HG03135 (cell line): Measurements from ENCODE around the gene NEK2.
"Not testable (repeated sequence)": the region's sequence is repeated elsewhere in the genome, so short reads cannot be mapped to it uniquely, and the experiment has no call there.

ENCODE experiments used
- ATAC-seq: cut with Tn5 transposase; IDR thresholded peaks from one replicate; pipeline ENCODE4 v1.9.1; 2021; ENCODE audit warnings: mild to moderate bottlenecking, moderate library complexity; ENCODE audit not compliant: unreplicated experiment

The NEK2 gene

DNA sequence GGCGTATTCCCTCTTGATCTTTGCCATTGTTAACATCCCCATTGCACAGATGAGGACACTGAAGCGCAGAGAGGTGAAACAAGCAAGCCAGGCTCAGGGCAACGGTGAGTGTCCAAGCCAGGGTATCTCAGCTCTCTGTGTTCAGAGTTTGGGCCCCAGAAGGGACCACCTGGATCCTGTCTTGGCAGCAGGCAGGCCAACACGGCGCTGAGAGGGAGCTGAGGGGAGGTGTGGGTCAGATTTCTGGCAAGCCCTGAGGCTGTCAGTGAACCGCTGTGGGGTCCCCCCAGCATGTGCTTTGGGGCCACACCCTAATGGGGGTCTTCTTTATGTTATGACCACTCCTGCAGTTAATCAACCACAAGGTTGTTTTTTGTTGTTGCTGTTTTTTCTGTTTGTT is 23.1 kb downstream of the NEK2 start:
- ATAC-seq: no peak

GRCh38 chr1:211650904-211651303 is 24.5 kb downstream of the NEK2 start:
- no peak for ATAC-seq

GRCh38 chr1:211648980-211649934 is 26.2 kb downstream of the NEK2 start:
- no peak for ATAC-seq

DNA sequence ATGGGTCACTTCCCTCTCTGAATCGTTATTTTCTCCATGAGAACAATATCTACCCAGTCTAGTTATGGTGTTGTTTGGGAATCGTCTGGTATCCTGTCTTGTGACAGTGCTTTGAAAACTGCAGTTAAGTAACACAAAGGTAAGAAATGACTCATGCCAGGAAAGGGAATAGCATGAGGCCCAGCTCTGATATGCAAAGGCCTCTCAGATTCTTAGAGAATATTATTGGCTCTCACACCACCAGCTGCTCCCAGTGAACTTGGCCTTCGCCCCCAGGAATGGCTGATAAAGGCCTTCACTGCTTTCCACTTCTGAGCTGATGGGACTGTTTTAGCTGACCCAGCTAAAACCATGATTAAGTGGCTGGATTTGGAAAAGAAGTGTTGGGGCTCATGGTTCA is 27.1 kb downstream of the NEK2 start:
- ATAC-seq: no peak

GRCh38 chr1:211647711-211648121 is 27.7 kb downstream of the NEK2 start:
- ATAC-seq: no peak

DNA sequence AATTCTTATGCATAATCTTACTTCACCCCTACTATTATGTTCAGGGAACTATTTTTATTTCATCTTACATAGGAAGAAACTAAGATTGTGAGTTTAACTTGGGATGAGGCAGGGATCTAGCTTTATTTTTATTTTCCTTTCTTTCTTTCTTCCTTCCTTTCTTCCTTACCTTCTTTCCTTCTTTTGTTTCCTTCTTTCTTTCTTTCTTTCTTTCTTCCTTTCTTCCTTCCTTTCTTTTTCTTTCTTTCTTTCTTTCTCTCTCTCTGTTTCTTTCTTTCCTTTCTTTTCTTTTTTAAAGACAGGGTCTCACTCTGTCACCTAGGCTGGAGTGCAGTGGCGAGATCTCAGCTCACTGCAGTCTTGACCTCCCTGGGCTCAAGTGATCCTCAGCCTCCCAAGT is 28.9 kb downstream of the NEK2 start:
- no peak for ATAC-seq

DNA sequence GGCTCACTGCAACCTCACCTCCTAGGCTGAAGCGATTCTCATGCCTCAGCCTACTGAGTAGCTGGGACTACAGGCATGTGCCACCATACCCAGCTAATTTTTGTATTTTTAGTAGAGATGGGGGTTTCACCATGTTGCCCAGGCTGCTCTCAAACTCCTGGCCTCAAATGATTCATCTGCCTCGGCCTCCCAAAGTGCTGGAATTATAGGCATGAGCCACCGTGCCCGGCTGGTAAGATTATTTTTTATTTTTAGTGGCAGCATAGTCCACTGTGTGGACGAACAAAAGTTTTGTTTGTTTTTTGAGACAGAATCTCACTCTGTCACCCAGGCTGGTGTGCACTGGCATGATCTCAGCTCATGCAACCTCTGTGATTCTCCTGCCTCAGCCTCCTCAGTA is 29.8 kb downstream of the NEK2 start:
- not testable (repeated sequence) for ATAC-seq

- no peak for ATAC-seq
Observed at GRCh38 chr1:211644653-211645052, 30.8 kb downstream of the NEK2 start.

DNA sequence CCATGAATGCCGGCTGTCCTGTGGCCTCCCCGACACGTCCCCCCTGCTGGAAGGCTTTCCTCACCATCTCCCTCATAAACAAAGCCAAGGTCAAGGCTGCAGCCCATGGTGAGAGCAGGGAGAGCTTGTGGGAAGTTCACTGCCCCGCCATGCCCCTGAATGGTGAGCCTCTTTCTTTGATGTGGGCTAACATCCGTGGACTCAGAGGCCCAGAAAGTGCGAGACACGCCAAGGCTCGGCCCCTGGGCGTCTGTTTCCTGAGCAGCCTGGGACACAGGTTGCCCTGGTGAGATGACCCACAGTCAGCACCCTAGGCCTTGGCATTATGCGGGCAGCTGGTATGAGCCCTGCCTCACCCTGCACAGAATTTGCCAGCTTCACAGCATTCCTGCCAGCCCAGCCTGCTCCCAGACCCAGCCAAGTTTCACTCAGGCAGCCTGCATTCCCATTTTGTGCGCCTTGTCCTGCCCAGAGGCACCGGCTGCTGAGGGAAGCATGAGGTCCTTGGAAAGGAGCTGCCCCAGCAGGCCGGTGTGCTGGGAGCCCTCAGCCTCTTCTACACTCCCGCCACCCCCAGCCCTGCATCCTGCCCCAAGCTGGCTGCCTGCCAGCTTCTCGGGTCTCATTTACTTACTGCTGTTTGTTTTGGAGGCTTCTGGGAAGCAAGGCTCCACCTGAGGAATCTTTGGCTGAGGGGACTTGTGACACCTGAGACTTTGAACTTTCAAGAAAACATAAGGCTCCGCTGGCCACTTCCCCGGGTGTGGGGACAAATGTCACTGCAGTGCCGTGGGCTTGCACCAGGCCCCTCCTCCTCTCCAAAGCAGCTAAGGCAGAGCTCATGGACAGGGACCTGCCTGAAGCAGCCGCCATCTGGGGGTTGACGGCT is 31.9 kb downstream of the NEK2 start:
- ATAC-seq: no peak

GRCh38 chr1:211642870-211643269 is 32.6 kb downstream of the NEK2 start:
- ATAC-seq: no peak

DNA sequence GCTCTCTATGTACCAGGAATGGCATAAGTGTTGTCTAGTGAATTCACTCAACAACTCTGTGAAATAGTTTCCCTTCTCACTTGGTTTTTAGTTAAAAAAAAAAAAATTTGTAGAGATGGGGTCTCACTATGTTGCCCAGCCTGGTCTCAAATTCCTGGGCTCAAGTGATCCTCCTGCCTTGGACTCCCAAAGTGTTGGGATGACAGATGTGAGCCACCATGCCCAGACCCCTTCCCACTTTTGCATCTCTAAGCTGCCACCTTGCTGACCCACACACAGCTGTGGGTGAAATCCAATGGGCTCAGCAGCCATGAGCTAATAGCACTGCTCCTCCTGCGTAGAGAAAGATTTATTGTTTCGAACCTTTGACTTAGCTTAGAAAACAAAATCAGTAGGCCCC is 33.5 kb downstream of the NEK2 start:
- no peak for ATAC-seq

- no peak for ATAC-seq
Observed at GRCh38 chr1:211641044-211641800, 34.2 kb downstream of the NEK2 start.

- no peak for ATAC-seq
Observed at GRCh38 chr1:211640301-211640630, 35.2 kb downstream of the NEK2 start.

- ATAC-seq: no peak
Observed at GRCh38 chr1:211639475-211640300, 35.7 kb downstream of the NEK2 start.

DNA sequence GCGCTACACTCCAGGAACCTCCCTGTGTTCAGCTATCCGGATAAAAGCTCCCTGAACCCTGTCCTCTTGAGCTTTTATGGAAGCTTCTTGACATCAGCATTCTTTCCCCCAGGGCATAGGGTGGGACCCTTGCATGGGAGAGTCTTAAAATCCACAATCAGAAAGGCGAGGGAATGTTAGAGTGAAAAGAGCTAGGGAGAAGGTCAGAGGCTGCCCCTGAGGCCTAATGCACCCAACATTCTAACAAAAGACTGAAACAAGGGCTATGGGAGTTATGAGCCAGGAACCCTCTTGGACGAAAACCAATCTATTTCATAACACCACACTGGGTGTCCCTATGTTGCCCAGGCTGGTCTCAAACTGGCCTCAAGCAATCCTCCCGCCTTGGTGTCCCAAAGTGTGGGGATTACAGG is 36.7 kb downstream of the NEK2 start:
- no peak for ATAC-seq

- no peak for ATAC-seq
Observed at GRCh38 chr1:211638246-211638645, 37.2 kb downstream of the NEK2 start.

DNA sequence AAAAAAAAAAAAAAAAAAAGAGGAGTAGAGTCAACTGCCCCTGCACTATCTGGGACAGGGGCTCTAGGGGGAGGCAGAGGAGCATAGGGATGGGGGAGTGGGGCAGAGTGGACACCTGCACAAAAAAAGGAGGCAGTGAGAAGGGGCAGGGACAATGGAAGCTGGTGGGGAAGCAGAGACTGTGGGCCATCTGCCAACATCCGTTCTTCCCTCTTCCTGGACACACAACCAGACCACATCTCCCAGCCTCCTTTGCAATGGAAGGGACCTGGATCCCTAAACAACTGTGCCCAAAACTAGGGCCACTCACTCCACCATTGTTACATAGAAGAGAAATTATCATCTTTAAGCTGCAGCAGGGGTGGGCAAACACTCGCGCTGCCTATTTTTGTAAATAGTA is 38.4 kb downstream of the NEK2 start:
- no peak for ATAC-seq

DNA sequence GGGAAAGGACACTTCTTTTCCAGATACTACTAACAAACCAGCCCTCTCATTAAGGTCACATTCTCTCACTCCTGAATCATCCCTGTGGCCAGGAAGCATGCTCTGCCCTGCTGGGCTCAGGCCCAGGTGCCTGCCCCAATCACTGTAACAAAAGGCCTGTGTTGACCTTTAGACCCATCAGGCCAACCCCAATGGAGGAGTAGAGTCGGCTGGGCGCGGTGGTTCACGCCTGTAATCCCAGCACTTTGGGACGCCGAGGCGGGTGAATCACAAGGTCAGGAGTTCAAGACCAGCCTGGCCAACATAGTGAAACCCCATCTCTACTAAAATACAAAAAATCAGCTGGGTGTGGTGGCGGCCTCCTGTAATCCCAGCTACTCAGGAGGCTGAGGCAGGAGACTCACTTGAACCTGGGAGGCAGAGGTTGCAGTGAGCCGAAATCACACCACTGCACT is 38.8 kb downstream of the NEK2 start:
- not testable (repeated sequence) for ATAC-seq

GRCh38 chr1:211635597-211636205 is 39.7 kb downstream of the NEK2 start:
- ATAC-seq: no peak

- ATAC-seq: no peak
Observed at GRCh38 chr1:211634931-211635330, 40.5 kb downstream of the NEK2 start.
